GM18951 (cell line): ENCODE measurements around the gene LCN2.

ENCODE experiments used
- POLR2A ChIP-seq: IDR thresholded peaks from 4 replicates; pipeline ENCODE4 v1.6.1; 2011; ENCODE audit warnings: mild to moderate bottlenecking; ENCODE audit not compliant: insufficient read length, insufficient read depth; ENCODE audit errors: extremely low read depth
- in situ Hi-C: fragments of 300-500 bp; cut with MboI; formaldehyde crosslinking; loops from one replicate; pipeline ENCODE4 v1.12.0; 2022; ENCODE audit warnings: low sequenced_read_pairs, mixed read lengths, inconsistent platforms; ENCODE audit not compliant: unreplicated experiment

Gene LCN2

DNA sequence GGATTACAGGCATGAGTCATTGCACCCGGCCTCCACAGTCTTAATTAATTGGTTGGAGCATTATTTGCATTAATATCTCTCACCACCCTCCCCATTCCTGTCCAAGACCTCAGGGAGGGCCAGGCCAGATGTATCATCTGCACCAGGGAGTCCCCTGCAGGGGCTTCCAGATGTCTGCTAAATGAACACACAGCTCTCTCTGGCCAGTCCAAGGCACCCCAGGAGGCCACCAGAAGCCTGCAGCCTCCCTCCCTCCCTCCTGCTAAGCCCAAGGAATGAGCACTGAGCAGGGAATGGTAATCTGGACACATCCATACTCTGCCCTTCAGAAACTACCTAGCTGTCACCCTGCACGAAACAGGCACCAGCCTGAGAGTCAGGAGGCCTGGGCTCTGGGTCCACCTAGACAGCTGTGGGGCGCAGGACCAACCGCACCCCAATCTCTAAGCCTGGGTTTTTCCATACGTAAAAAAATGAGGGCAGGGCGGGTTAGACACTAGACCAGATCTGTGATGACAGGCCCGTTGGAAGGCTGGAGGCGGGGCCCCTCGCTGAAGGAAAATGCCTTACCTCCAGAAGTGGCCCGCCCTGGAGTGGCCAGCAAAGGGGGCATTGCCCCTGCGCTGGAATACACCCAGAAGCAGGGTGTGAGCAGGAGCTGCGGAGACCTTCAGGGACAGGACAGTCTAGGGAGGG is 33.8 kb downstream of the LCN2 start:
- no peak for TF ChIP-seq POLR2A
- in situ Hi-C loops, result no loop called here

DNA sequence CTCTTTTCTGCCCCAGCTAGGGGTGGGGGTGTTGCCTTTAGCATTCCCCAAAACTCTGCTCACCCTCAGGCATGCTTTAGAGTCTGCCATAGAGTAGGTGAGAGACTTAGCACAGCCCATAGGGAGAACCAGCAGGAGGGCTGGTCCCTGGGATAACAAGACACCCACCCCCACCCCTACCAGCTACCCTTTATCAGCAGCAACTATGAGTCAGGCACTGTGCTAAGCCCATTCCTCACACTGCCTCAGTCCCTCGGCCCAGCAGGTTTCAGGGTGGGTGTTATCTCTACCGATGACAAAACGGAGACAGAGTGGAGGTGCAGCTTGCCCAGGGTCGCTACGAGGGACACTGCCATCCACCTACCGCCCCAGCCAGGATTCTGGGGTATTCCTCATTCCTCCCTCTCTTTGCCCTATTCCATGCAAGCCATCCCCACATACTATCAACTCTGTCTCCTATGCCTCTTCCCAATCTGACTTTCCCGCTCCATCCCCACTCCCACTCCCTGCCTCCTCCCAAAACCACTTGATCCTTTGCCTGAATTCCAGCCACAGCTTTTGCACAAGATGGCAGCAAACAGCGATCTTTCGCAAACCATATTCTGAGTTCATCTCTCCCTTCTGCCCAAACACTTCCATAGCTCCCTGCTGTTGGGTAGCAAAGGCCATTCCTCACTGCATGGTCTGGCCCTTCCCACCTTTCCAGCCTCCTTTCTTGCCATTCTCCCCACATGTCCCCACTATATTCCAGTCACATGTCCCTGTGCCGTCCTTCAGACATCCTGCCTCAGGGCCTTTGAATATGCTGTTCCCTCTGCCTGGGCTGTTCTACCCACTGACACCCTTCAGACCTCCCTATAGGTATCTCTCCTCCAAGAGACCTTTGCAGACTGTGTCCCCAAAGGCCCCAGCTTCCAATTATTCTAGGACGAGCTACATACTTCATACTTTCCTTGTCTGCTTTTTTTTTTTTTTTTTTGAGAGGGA is 37.0 kb downstream of the LCN2 start:
- in situ Hi-C loops, result no loop called here

DNA sequence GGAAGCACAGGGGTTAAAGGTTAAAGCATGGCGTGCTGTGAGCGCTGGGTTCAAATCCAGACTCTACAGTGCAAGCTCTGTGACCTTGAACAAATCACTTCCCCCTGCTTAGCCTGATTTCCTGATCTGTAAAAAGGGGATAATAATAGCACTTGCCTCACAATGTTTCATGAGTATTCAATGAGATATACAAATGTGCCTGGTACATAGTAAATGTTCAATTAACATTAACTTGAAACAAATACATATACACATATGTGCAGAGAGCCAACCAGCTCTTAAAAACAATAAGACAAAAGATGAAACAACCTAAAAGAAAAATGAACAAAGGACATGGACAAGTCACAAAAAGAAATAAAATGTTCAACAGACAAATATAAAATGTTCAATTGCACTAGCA is 38.1 kb downstream of the LCN2 start:
- no peak for TF ChIP-seq POLR2A
- in situ Hi-C loops, result no loop called here

More for the DNA sequence above, 37.0 kb downstream of the LCN2 start:
- TF ChIP-seq POLR2A, result no peak

DNA sequence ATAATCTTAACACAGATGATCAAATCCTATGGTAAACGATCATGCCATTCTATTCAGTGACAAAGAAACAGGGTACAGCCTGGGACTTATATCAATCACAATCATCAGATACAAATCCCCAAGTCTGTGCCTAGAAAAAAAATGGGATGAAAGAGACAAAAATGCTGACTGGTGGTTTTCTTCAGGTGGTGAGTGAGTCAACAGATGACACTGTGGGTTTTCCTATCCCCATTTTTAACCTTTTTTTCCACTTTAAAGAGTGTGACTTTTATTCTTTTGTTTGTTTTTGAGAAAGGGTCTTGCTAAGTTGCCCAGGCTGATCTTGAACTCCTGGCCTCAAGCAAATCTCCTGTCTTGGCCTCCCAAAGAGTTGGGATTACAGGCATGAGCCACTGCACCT is 39.0 kb downstream of the LCN2 start:
- TF ChIP-seq POLR2A, result no peak
- in situ Hi-C loops, result no loop called here

DNA sequence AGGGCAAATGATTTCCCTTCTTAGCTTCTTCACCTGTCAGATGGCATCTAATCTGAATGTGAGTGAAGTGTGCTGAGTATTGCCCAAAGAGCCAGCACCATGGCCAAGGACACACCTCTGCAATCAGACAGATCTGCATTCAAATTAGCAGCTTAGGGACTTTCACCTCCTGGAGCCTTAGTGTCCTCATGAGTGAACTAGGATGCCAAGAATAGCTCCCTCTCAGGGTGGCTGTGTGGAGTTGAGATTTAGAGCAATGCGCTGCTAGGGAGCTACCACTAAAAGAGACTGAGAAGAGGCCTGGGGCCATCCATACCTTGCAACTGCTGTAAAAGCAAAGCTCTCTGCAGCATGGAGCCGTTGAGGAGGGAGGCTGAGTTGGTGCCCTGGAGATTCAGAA is 40.8 kb downstream of the LCN2 start:
- in situ Hi-C loops, result no loop called here
- TF ChIP-seq POLR2A, result no peak

DNA sequence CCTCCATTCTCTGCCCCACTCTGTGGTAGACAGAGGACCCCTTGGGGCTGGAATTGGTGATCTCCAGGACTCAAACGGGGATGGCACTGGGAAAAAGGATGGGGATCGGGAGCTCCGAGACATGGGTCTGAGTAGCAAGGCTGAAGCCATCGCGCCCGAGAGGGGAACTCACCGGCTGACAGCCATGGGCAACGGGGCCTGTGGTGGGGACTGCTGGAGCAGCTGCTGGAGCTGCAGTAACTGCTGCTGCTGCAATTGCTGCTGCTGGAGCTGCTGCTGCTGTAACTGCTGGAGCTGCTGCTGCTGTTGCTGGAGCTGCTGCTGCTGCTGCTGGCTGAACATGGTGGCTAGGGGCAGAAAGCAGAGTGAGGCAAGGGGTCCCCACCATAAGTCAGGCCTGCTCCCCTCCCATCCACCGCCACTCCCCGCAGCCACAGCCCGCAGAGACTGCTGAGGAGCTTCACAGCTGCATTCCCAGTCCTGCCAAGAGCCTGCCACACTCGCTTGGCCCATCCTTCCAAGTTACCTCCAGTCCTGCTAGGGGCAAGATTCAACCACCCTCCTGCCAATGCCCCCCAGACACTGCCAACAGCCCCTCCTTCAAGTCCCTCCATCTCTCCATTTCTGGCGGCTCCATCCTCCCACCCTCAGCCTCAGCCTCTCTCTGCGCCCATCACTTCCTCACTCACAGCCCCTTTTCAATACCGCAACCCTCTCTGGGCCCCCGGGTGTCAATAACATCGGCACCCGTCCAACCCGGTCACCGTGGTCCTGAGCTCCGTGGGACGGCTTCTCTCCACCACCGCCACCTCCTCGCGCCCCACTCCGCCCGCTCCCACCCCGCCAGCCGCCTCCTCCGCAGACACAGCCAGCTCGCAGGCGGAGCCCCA is 41.5 kb downstream of the LCN2 start:
- TF ChIP-seq POLR2A, result no peak
- in situ Hi-C loops, result no loop called here

DNA sequence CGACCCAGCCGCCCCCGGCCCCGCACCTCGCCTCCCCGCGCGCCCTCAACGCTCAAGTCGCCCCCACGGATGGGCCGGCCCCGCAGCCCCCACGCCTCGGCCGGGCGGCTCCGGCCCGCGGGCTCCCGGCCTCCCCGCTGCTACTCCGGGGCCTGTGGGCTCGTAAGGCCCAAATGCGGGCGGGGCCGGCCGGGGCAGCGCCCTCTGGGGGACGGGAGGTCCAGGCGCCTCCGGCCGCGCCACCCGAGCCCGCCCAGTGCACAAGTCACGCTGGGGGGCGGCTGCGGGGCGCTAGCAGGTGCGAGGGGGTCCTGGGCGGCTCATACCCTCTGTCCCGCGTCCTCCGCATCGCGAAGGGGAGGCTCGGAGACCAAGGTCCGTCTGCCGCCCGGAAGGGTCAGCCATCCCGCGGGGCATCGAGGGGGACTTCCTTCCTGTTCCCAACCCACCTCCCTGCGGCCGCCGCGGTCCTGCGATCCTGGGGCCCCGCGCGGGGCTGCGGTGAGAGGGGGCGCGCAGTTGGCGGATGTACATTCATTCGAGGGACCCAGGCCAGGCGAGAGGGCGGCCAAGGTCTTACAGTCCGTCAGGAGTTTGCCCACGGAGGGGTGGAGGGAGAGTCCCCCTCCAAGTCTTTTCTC is 42.3 kb downstream of the LCN2 start, which contains the start of gene CIZ1:
TSS of gene CIZ1 (minus strand) at position 167 of the 641 bp plus-strand sequence. CDS start 715 bp downstream, outside the sequence.
- TF ChIP-seq POLR2A, result peak; percentile 89
- in situ Hi-C loops, result no loop called here

DNA sequence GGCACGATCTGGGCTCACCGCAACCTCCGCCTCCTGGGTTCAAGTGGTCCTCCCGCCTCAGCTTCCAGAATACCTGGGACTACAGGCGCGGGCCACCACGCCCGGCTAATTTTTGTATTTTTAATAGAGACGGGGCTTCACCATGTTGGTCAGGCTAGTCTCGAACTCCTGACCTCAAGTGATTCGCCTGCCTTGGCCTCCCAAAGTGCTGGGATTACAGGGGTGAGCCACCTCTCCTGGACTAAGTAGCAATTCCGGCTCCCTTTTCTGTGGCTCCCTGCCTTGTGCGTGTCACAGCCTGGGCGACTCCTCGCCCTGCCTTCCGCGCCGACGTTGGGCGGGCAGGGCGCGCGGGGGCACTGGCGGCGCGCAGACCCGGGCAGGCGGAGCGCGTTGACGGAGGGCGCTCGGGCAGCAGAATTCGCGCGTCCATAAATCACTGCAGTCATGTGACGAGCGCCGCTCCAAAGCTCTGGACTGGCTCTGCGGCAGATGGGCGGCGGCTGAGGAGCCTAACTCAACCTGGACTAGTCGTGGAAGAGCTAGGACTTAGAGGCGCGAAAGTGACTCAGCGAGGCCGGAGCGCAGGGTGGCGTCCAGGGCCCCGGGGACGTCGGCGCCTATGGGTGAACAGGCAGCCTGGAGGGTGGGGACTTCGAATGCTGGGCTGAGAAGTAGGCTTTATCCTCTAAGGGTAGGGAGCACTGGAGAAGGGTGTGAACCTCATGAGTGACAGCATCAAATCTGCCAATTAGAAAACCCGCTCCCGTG is 43.5 kb downstream of the LCN2 start:
- in situ Hi-C loops, result no loop called here
- peak; percentile 39 for TF ChIP-seq POLR2A

DNA sequence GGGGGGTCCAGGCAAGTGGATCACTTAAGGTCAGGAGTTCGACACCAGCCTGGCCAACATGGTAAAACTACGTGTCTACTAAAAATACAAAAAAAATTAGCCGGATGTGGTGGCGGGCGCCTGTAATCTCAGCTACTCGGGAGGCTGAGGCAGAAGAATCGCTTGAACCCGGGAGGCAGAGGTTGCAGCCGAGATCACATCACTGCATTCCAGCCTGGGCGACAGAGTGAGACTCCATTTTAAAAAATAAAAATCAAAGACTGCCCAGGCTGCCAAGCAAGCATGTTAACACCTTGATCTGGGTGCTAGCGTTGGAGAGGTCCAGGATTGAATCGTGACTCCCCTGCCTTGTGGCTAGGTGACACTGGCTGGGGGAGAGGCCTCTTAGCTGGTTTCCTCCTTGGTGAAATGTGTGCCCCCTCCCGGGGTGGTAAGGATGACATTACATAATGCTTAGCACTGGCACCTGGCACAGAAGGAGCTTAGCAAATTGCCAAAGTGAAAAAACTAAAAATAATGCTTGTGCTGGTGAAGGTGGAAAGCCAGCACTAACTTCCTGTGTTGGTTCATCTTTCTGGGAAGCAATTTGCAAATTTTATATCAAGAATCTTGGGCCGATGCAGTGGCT is 44.3 kb downstream of the LCN2 start:
- in situ Hi-C loops, result no loop called here
- no peak for TF ChIP-seq POLR2A

DNA sequence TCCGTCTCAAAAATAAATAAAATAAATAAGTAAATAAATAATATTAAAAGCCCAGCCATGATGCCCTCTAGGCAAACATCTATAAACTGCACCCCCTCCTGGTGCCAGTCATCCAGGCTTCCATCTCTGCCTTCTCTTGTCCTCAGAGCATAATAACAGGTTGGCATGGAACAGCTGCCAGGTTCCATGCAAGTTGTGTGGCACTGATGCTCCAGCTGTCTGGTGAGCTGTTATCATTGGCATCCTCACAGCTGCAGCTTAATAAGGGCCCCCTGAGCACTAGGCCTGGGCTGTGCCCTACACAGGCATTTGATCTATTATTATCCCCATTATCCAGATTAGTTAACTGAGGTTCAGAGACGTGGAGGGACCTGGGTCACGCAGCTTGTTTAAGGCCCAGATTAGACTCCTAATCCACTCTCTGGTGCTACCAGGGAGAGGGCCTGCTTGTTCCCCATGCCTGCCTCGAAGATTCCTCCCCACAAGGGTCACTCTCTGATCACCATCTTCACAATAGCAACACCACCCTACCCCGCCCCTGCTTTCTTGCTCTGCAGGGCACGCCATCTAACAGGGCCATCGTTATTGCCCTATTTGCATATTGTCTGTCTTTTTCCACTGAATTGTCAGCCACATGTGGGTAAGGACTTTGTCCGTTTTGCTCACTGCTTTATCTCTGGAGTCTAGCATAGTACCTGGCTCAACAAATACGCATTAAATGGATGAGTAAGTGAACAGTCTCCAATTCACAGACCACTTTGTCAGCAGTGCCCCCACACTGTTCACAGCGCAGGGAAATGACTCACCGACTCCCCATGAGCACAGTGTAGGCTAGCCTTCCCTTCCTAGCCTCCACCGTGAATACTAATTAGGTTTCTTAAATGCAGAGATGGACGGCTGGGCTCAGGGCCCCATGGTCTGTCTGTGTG is 52.5 kb downstream of the LCN2 start:
- TF ChIP-seq POLR2A, result no peak
- in situ Hi-C loops, result no loop called here
